NB4 (cell line): ENCODE measurements around the gene BARX2.

Experiments
- POLR2A ChIP-seq: IDR thresholded peaks from 2 replicates; pipeline ENCODE4 v1.6.1; 2011; ENCODE audit warnings: mild to moderate bottlenecking; ENCODE audit not compliant: insufficient read length; ENCODE audit errors: extremely low read depth
- TF ChIP-seq, protein P1 (sequence below): IDR thresholded peaks from one replicate; pipeline ENCODE4 v1.5.1; 2012; ENCODE audit warnings: low read depth, low read length
- TF ChIP-seq, protein P2 (sequence below): IDR thresholded peaks from 2 replicates; pipeline ENCODE4 v1.6.1; 2011; ENCODE audit warnings: low read depth, low read length

DNA sequence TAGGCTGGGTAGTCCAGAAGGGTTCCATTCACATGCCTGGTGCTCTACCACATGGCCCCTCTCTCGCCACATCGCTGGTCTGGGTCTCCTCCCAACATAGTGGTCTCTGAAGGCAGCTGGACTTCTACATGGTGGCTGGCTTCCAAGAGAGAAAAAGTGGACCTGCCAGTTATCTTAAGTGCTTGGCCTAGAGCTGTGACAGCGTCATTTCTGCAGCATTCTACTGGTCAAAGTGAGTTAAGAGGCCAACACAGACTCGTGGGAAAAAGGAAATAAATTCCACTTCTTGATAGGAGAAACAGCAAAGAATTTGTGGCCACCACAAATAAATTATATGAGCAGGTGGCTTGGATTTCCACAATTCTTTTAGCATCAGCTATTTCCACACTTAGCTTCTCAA, 21.0 kb upstream of the BARX2 start:
- TF ChIP-seq, protein P1, sequence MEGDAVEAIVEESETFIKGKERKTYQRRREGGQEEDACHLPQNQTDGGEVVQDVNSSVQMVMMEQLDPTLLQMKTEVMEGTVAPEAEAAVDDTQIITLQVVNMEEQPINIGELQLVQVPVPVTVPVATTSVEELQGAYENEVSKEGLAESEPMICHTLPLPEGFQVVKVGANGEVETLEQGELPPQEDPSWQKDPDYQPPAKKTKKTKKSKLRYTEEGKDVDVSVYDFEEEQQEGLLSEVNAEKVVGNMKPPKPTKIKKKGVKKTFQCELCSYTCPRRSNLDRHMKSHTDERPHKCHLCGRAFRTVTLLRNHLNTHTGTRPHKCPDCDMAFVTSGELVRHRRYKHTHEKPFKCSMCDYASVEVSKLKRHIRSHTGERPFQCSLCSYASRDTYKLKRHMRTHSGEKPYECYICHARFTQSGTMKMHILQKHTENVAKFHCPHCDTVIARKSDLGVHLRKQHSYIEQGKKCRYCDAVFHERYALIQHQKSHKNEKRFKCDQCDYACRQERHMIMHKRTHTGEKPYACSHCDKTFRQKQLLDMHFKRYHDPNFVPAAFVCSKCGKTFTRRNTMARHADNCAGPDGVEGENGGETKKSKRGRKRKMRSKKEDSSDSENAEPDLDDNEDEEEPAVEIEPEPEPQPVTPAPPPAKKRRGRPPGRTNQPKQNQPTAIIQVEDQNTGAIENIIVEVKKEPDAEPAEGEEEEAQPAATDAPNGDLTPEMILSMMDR: no peak
- TF ChIP-seq, protein P2, sequence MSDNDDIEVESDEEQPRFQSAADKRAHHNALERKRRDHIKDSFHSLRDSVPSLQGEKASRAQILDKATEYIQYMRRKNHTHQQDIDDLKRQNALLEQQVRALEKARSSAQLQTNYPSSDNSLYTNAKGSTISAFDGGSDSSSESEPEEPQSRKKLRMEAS: no peak
- TF ChIP-seq POLR2A: no peak
